Measurements from ENCODE around the gene KDSR.
"Not testable (repeated sequence)": the region's sequence is repeated elsewhere in the genome, so short reads cannot be mapped to it uniquely, and the experiment has no call there.

The KDSR gene

GRCh38 chr18:63363951-63364350 lies 3.1 kb downstream of the KDSR start:
- Histone ChIP-seq H3K9me3 (ENCODE audit: control insufficient read depth, low read length) (no peaks in the 10 kb centered on the region), H3K9ac (ENCODE audit: low read length) (no peak overlapping the region), H3K36me3 (ENCODE audit: control insufficient read depth, insufficient read depth, low read length, severe bottlenecking) (peaks cover 32% of the 10 kb centered on the region), H3K4me1 (ENCODE audit: control insufficient read depth, insufficient read depth, low read length) (peaks cover 21% of the 10 kb centered on the region), H3K4me3 (ENCODE audit: low read length) (no peak overlapping the region), H3K27me3 (replicated peaks; ENCODE audit: control insufficient read depth, insufficient read depth, low read length) (no peaks in the 10 kb centered on the region)
- no peak for DNase-seq (ENCODE audit: low read depth)

GRCh38 chr18:63363420-63363819 lies 3.6 kb downstream of the KDSR start:
- not testable (repeated sequence) for H3K9me3 ChIP-seq (ENCODE audit: control insufficient read depth, low read length); H3K9ac ChIP-seq (ENCODE audit: low read length); H3K27me3 ChIP-seq (replicated peaks; ENCODE audit: control insufficient read depth, insufficient read depth, low read length); DNase-seq (ENCODE audit: low read depth); H3K4me3 ChIP-seq (ENCODE audit: low read length)
- Histone ChIP-seq H3K4me1 (ENCODE audit: control insufficient read depth, insufficient read depth, low read length) (peaks cover 15% of the 10 kb centered on the region), H3K36me3 (ENCODE audit: control insufficient read depth, insufficient read depth, low read length, severe bottlenecking) (peaks cover 33% of the 10 kb centered on the region)

- Histone ChIP-seq H3K4me1 (ENCODE audit: control insufficient read depth, insufficient read depth, low read length) (no peaks in the 10 kb centered on the region), H3K36me3 (ENCODE audit: control insufficient read depth, insufficient read depth, low read length, severe bottlenecking) (peaks cover 88% of the 10 kb centered on the region), H3K27me3 (replicated peaks; ENCODE audit: control insufficient read depth, insufficient read depth, low read length) (no peaks in the 10 kb centered on the region), H3K4me3 (ENCODE audit: low read length) (no peak overlapping the region), H3K9ac (ENCODE audit: low read length) (no peak overlapping the region), H3K9me3 (ENCODE audit: control insufficient read depth, low read length) (no peaks in the 10 kb centered on the region)
- no peak for DNase-seq (ENCODE audit: low read depth)
Observed at GRCh38 chr18:63356272-63356896, 10.6 kb downstream of the KDSR start.

GRCh38 chr18:63350230-63350629 lies 16.8 kb downstream of the KDSR start:
- no peak overlapping the region for H3K9ac ChIP-seq (ENCODE audit: low read length)
- H3K27me3 ChIP-seq (replicated peaks; ENCODE audit: control insufficient read depth, insufficient read depth, low read length), result no peaks in the 10 kb centered on the region
- no peaks in the 10 kb centered on the region for H3K9me3 ChIP-seq (ENCODE audit: control insufficient read depth, low read length)
- H3K4me1 ChIP-seq (ENCODE audit: control insufficient read depth, insufficient read depth, low read length), result peaks cover under 1% of the 10 kb centered on the region
- peaks cover 88% of the 10 kb centered on the region for H3K36me3 ChIP-seq (ENCODE audit: control insufficient read depth, insufficient read depth, low read length, severe bottlenecking)
- no peak overlapping the region for H3K4me3 ChIP-seq (ENCODE audit: low read length)
- DNase-seq (ENCODE audit: low read depth), result no peak

- Histone ChIP-seq H3K36me3 (ENCODE audit: control insufficient read depth, insufficient read depth, low read length, severe bottlenecking) (peaks cover 86% of the 10 kb centered on the region), H3K9me3 (ENCODE audit: control insufficient read depth, low read length) (no peaks in the 10 kb centered on the region), H3K27me3 (replicated peaks; ENCODE audit: control insufficient read depth, insufficient read depth, low read length) (no peaks in the 10 kb centered on the region), H3K4me3 (ENCODE audit: low read length) (no peak overlapping the region), H3K4me1 (ENCODE audit: control insufficient read depth, insufficient read depth, low read length) (peaks cover 6% of the 10 kb centered on the region), H3K9ac (ENCODE audit: low read length) (no peak overlapping the region)
- no peak for DNase-seq (ENCODE audit: low read depth)
Observed at GRCh38 chr18:63348508-63349136, 18.4 kb downstream of the KDSR start.

GRCh38 chr18:63346480-63347183 lies 20.4 kb downstream of the KDSR start:
- Histone ChIP-seq H3K36me3 (ENCODE audit: control insufficient read depth, insufficient read depth, low read length, severe bottlenecking) (peaks cover 80% of the 10 kb centered on the region), H3K9ac (ENCODE audit: low read length) (no peak overlapping the region), H3K27me3 (replicated peaks; ENCODE audit: control insufficient read depth, insufficient read depth, low read length) (no peaks in the 10 kb centered on the region), H3K4me3 (ENCODE audit: low read length) (no peak overlapping the region), H3K9me3 (ENCODE audit: control insufficient read depth, low read length) (no peaks in the 10 kb centered on the region), H3K4me1 (ENCODE audit: control insufficient read depth, insufficient read depth, low read length) (peaks cover 14% of the 10 kb centered on the region)
- no peak for DNase-seq (ENCODE audit: low read depth)

GRCh38 chr18:63346031-63346430 lies 21.0 kb downstream of the KDSR start:
- Histone ChIP-seq H3K9ac (ENCODE audit: low read length) (no peak overlapping the region), H3K36me3 (ENCODE audit: control insufficient read depth, insufficient read depth, low read length, severe bottlenecking) (peaks cover 80% of the 10 kb centered on the region), H3K4me1 (ENCODE audit: control insufficient read depth, insufficient read depth, low read length) (peaks cover 14% of the 10 kb centered on the region), H3K27me3 (replicated peaks; ENCODE audit: control insufficient read depth, insufficient read depth, low read length) (no peaks in the 10 kb centered on the region), H3K9me3 (ENCODE audit: control insufficient read depth, low read length) (no peaks in the 10 kb centered on the region), H3K4me3 (ENCODE audit: low read length) (no peak overlapping the region)
- no peak for DNase-seq (ENCODE audit: low read depth)

GRCh38 chr18:63344918-63345317 lies 22.1 kb downstream of the KDSR start:
- H3K36me3 ChIP-seq (ENCODE audit: control insufficient read depth, insufficient read depth, low read length, severe bottlenecking), result peaks cover 79% of the 10 kb centered on the region
- H3K27me3 ChIP-seq (replicated peaks; ENCODE audit: control insufficient read depth, insufficient read depth, low read length), result no peaks in the 10 kb centered on the region
- no peak overlapping the region for H3K4me3 ChIP-seq (ENCODE audit: low read length)
- no peak overlapping the region for H3K9ac ChIP-seq (ENCODE audit: low read length)
- DNase-seq (ENCODE audit: low read depth), result no peak
- peaks cover 14% of the 10 kb centered on the region for H3K4me1 ChIP-seq (ENCODE audit: control insufficient read depth, insufficient read depth, low read length)
- H3K9me3 ChIP-seq (ENCODE audit: control insufficient read depth, low read length), result no peaks in the 10 kb centered on the region

GRCh38 chr18:63344263-63344662 lies 22.7 kb downstream of the KDSR start:
- Histone ChIP-seq H3K27me3 (replicated peaks; ENCODE audit: control insufficient read depth, insufficient read depth, low read length) (no peaks in the 10 kb centered on the region), H3K9ac (ENCODE audit: low read length) (no peak overlapping the region), H3K9me3 (ENCODE audit: control insufficient read depth, low read length) (no peaks in the 10 kb centered on the region), H3K4me3 (ENCODE audit: low read length) (no peak overlapping the region), H3K4me1 (ENCODE audit: control insufficient read depth, insufficient read depth, low read length) (peaks cover 14% of the 10 kb centered on the region), H3K36me3 (ENCODE audit: control insufficient read depth, insufficient read depth, low read length, severe bottlenecking) (peaks cover 75% of the 10 kb centered on the region)
- DNase-seq (ENCODE audit: low read depth), result no peak

GRCh38 chr18:63342206-63342605 lies 24.8 kb downstream of the KDSR start:
- H3K27me3 ChIP-seq (replicated peaks; ENCODE audit: control insufficient read depth, insufficient read depth, low read length), result no peaks in the 10 kb centered on the region
- H3K36me3 ChIP-seq (ENCODE audit: control insufficient read depth, insufficient read depth, low read length, severe bottlenecking), result peaks cover 85% of the 10 kb centered on the region
- H3K9ac ChIP-seq (ENCODE audit: low read length), result peak overlapping the region; percentile 30
- DNase-seq (ENCODE audit: low read depth), result peak; percentile 25
- H3K4me1 ChIP-seq (ENCODE audit: control insufficient read depth, insufficient read depth, low read length), result peaks cover 14% of the 10 kb centered on the region
- H3K9me3 ChIP-seq (ENCODE audit: control insufficient read depth, low read length), result no peaks in the 10 kb centered on the region
- no peak overlapping the region for H3K4me3 ChIP-seq (ENCODE audit: low read length)

GRCh38 chr18:63339920-63340484 lies 27.0 kb downstream of the KDSR start:
- H3K4me3 ChIP-seq (ENCODE audit: low read length), result no peak overlapping the region
- H3K9me3 ChIP-seq (ENCODE audit: control insufficient read depth, low read length), result no peaks in the 10 kb centered on the region
- peak; percentile 75 for DNase-seq (ENCODE audit: low read depth)
- H3K9ac ChIP-seq (ENCODE audit: low read length), result peak overlapping the region; percentile 7
- H3K36me3 ChIP-seq (ENCODE audit: control insufficient read depth, insufficient read depth, low read length, severe bottlenecking), result peaks cover 73% of the 10 kb centered on the region
- no peaks in the 10 kb centered on the region for H3K27me3 ChIP-seq (replicated peaks; ENCODE audit: control insufficient read depth, insufficient read depth, low read length)
- peaks cover 16% of the 10 kb centered on the region for H3K4me1 ChIP-seq (ENCODE audit: control insufficient read depth, insufficient read depth, low read length)
